Trophoblast cell (in vitro differentiated cells and primary cell): Measurements from ENCODE around the gene KCND3.
A peak's percentile ranks its signal among the peaks of the same experiment; 100 is the strongest.

Experiments
- DNase-seq, 2 donors: peaks; one replicate each; pipeline ENCODE4 v3.0.0-alpha.2; 2016
- H2AFZ ChIP-seq: 2 replicates; pipeline ENCODE4 v1.6.1; 2013; ENCODE audit warnings: low read length, moderate library complexity, mild to moderate bottlenecking; ENCODE audit not compliant: insufficient read depth, poor library complexity
- H2AK5ac ChIP-seq: 2 replicates; pipeline ENCODE4 v1.6.1; 2013; ENCODE audit warnings: mild to moderate bottlenecking, low read length
- H2BK120ac ChIP-seq: 2 replicates; pipeline ENCODE4 v1.6.1; 2013; ENCODE audit warnings: low read length, mild to moderate bottlenecking, moderate library complexity; ENCODE audit not compliant: insufficient read depth, poor library complexity
- H2BK12ac ChIP-seq: 2 replicates; pipeline ENCODE4 v1.6.1; 2013; ENCODE audit warnings: mild to moderate bottlenecking, low read length, moderate library complexity
- H2BK5ac ChIP-seq: 2 replicates; pipeline ENCODE4 v1.6.1; 2013; ENCODE audit warnings: low read length, low read depth, moderate library complexity, mild to moderate bottlenecking; ENCODE audit not compliant: poor library complexity
- H3K14ac ChIP-seq: 2 replicates; pipeline ENCODE4 v1.6.1; 2013; ENCODE audit warnings: mild to moderate bottlenecking, low read length
- H3K18ac ChIP-seq: 2 replicates; pipeline ENCODE4 v1.6.1; 2013; ENCODE audit warnings: mild to moderate bottlenecking, low read length
- H3K23ac ChIP-seq: 2 replicates; pipeline ENCODE4 v1.6.1; 2013; ENCODE audit warnings: low read length
- H3K27ac ChIP-seq: 2 replicates; pipeline ENCODE4 v1.5.1; 2013; ENCODE audit warnings: low read depth, mild to moderate bottlenecking, inconsistent platforms, low read length, moderate library complexity
- H3K27me3 ChIP-seq: 2 replicates; pipeline ENCODE4 v1.6.1; 2013; ENCODE audit warnings: inconsistent platforms, mild to moderate bottlenecking, low read length, moderate library complexity; ENCODE audit not compliant: insufficient read depth
- H3K36me3 ChIP-seq, 2 experiments: 1 replicate in 1 of 2; 2 replicates in 1 of 2; pipeline ENCODE4 v1.6.1; 2013; ENCODE audit warnings: low read length in 2 of 2, mild to moderate bottlenecking in 2 of 2, moderate library complexity in 1 of 2; ENCODE audit not compliant: insufficient read depth in 2 of 2, control insufficient read depth in 1 of 2
- H3K4ac ChIP-seq: 2 replicates; pipeline ENCODE4 v1.6.1; 2013; ENCODE audit warnings: low read depth, mild to moderate bottlenecking, low read length, moderate library complexity
- H3K4me1 ChIP-seq, 2 experiments: 1 replicate in 1 of 2; 2 replicates in 1 of 2; pipeline ENCODE4 v1.6.1; 2013; ENCODE audit warnings: low read length in 2 of 2, mild to moderate bottlenecking in 2 of 2, moderate library complexity in 1 of 2; ENCODE audit not compliant: insufficient read depth in 2 of 2, control insufficient read depth in 1 of 2
- H3K4me2 ChIP-seq: 2 replicates; pipeline ENCODE4 v1.6.1; 2013; ENCODE audit warnings: inconsistent platforms, mild to moderate bottlenecking, low read length, moderate library complexity
- H3K4me3 ChIP-seq: 2 replicates; pipeline ENCODE4 v1.5.1; 2013; ENCODE audit warnings: mild to moderate bottlenecking, low read depth, low read length, inconsistent platforms
- H3K79me1 ChIP-seq: one replicate; pipeline ENCODE4 v1.6.1; 2013; ENCODE audit warnings: low read length
- H3K79me2 ChIP-seq: 2 replicates; pipeline ENCODE4 v1.6.1; 2013; ENCODE audit warnings: low read length, mild to moderate bottlenecking; ENCODE audit not compliant: control insufficient read depth, insufficient read depth, poor library complexity
- H3K9ac ChIP-seq: 2 replicates; pipeline ENCODE4 v1.6.1; 2013; ENCODE audit warnings: mild to moderate bottlenecking, low read length
- H3K9me3 ChIP-seq: 2 replicates; pipeline ENCODE4 v1.6.1; 2013; ENCODE audit warnings: low read depth, mild to moderate bottlenecking, control low read depth, inconsistent platforms, low read length; ENCODE audit not compliant: insufficient read depth
- H4K12ac ChIP-seq: 2 replicates; pipeline ENCODE4 v1.6.1; 2013; ENCODE audit warnings: low read depth, mild to moderate bottlenecking, low read length, moderate library complexity
- H4K8ac ChIP-seq: 2 replicates; pipeline ENCODE4 v1.6.1; 2013; ENCODE audit warnings: low read depth, mild to moderate bottlenecking, low read length, moderate library complexity
- H4K91ac ChIP-seq: one replicate; pipeline ENCODE4 v1.6.1; 2013; ENCODE audit warnings: low read depth, mild to moderate bottlenecking, low read length, moderate library complexity
- WGBS: extraction: QIAGEN DNeasy Blood & Tissue Kit; methylation state at CpG from one replicate; pipeline ENCODE4 v1.1.7; 2013; ENCODE audit warnings: missing lambda C conversion rate; ENCODE audit not compliant: insufficient read length, insufficient coverage; ENCODE audit errors: extremely low coverage; 5-methylcytosine and 5-hydroxymethylcytosine counted together

The KCND3 gene

DNA sequence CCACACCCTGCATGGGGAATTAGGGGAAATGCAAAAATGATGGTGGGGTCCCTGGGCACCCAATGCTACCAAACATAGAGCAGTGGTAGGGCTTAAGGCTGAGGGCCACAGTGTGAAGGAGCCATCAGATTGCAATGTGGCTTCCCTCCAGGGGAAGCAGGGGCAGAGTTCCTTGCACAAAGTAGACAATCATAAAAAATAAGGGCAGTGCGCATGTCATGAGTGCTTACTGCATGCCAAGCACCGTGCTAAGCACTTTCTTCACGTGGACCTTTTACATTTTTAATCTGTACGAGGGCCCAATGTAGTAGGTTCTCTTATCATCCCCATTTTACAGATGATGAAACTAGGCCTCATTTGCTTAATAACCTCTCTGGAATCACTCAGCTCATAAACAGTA lies 177.2 kb downstream of the KCND3 start:
- no peak overlapping the region for H3K4me2 ChIP-seq
- no peak overlapping the region for H2BK5ac ChIP-seq
- H3K9me3 ChIP-seq: no peaks in the 10 kb centered on the region
- H2BK120ac ChIP-seq: no peak overlapping the region
- H3K79me1 ChIP-seq: no peaks in the 10 kb centered on the region
- H3K9ac ChIP-seq: no peak overlapping the region
- no peaks in the 10 kb centered on the region for H3K79me2 ChIP-seq
- no peak overlapping the region for H4K91ac ChIP-seq
- no peak overlapping the region for H3K4ac ChIP-seq
- H3K27ac ChIP-seq: no peak overlapping the region
- no peak overlapping the region for H3K14ac ChIP-seq
- H3K4me3 ChIP-seq: no peak overlapping the region
- peak in 1 of 2 donors; percentile 60 for DNase-seq
- H4K12ac ChIP-seq: no peak overlapping the region
- no peak overlapping the region for H2AFZ ChIP-seq
- H3K36me3 ChIP-seq: no peaks in the 10 kb centered on the region
- H4K8ac ChIP-seq: no peak overlapping the region
- no peak overlapping the region for H3K18ac ChIP-seq
- H2BK12ac ChIP-seq: no peak overlapping the region
- no peaks in the 10 kb centered on the region for H3K27me3 ChIP-seq
- no peak overlapping the region for H2AK5ac ChIP-seq
- no peaks in the 10 kb centered on the region for H3K4me1 ChIP-seq
- WGBS: no CpG with 5 or more reads among the region's 4 CpGs
- no peak overlapping the region for H3K23ac ChIP-seq

DNA sequence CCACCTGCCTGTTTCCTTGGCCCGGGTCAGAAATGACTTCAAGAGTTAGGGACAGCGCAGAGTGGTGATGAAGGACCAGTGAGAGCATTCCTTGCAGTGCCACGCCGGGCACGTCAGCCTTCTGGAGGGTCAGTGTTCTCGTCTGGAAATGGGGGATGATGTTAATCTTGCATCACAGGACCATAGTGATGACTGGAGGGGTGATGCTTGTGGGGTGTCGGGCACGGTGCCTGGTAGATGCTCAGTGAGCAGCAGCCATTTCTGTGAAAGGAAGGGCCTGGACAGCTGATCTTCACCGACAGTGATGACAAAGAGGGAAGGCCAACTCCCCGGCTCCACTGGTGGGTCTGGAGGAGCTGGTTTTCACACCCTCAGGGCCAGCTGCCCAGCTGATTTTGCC lies 177.6 kb downstream of the KCND3 start:
- Histone ChIP-seq H4K91ac (no peak overlapping the region), H2AFZ (no peak overlapping the region), H3K18ac (no peak overlapping the region), H3K4me2 (no peak overlapping the region), H2BK12ac (no peak overlapping the region), H3K14ac (no peak overlapping the region), H3K27ac (no peak overlapping the region), H3K79me1 (no peaks in the 10 kb centered on the region), H4K12ac (no peak overlapping the region), H3K9ac (no peak overlapping the region), H3K4me3 (no peak overlapping the region), H2BK5ac (no peak overlapping the region), H3K4me1 (no peaks in the 10 kb centered on the region), H4K8ac (no peak overlapping the region), H2BK120ac (no peak overlapping the region), H3K36me3 (no peaks in the 10 kb centered on the region), H3K4ac (no peak overlapping the region), H3K79me2 (no peaks in the 10 kb centered on the region), H2AK5ac (no peak overlapping the region), H3K23ac (no peak overlapping the region), H3K27me3 (no peaks in the 10 kb centered on the region), H3K9me3 (no peaks in the 10 kb centered on the region)
- peak in 1 of 2 donors; percentile 48 for DNase-seq
- no CpG with 5 or more reads among the region's 10 CpGs for WGBS

DNA sequence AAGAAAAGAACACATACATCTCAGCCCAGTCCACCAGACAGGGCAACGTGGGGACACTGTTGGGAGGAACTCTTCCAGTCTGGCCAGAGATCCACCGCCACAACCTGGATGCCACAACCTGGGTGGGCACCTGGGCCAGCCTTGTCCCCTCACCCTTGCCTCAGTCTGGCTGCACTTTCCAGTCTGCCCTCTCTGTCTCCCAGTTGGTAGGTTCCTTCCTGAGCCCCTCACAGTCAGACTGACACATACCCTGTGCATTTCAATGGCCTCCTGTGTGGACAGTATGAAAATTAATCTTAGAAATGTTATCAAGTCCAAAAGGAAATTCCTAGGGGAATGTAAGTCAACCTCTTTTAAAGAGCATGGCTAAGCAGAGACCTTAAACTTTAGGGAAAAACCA lies 184.2 kb downstream of the KCND3 start:
- Histone ChIP-seq H3K9ac (no peak overlapping the region), H3K23ac (no peak overlapping the region), H3K14ac (no peak overlapping the region), H3K4ac (no peak overlapping the region), H3K9me3 (peaks cover 4% of the 10 kb centered on the region), H3K27ac (no peak overlapping the region), H3K4me1 (no peaks in the 10 kb centered on the region), H3K18ac (no peak overlapping the region), H2BK12ac (no peak overlapping the region), H3K36me3 (no peaks in the 10 kb centered on the region), H3K4me3 (no peak overlapping the region), H3K27me3 (no peaks in the 10 kb centered on the region), H4K8ac (no peak overlapping the region), H2AK5ac (no peak overlapping the region), H3K79me2 (no peaks in the 10 kb centered on the region), H3K4me2 (no peak overlapping the region), H4K12ac (no peak overlapping the region), H2AFZ (no peak overlapping the region), H2BK120ac (no peak overlapping the region), H3K79me1 (no peaks in the 10 kb centered on the region), H2BK5ac (no peak overlapping the region), H4K91ac (no peak overlapping the region)
- no peak for DNase-seq
- no CpG with 5 or more reads among the region's 2 CpGs for WGBS

DNA sequence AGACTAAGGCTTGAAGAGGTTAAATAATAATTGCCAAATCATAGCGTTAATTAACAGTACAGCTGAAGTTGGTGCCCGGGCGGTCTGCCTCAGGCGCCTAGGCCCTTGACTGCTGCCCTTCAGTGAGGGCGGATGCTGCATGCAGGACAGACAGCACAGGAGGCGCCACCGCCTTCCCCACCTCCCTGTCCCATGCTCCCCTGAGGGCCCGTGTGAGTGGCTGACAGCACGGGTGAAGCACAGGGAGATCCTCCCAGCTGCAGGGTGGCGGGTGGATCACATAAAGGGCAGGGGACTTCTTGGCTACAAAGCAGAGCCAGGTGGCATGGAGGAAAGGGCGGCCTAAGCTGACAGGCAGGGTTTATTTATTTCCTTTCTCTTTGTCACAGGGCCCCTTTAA lies 184.7 kb downstream of the KCND3 start:
- Histone ChIP-seq H2BK120ac (no peak overlapping the region), H3K79me2 (no peaks in the 10 kb centered on the region), H4K8ac (no peak overlapping the region), H3K23ac (no peak overlapping the region), H4K91ac (no peak overlapping the region), H3K27me3 (no peaks in the 10 kb centered on the region), H2BK12ac (no peak overlapping the region), H3K14ac (no peak overlapping the region), H3K4me2 (no peak overlapping the region), H2BK5ac (no peak overlapping the region), H3K4me3 (no peak overlapping the region), H3K27ac (no peak overlapping the region), H3K18ac (no peak overlapping the region), H2AK5ac (no peak overlapping the region), H3K36me3 (no peaks in the 10 kb centered on the region), H2AFZ (no peak overlapping the region), H3K4me1 (no peaks in the 10 kb centered on the region), H3K79me1 (no peaks in the 10 kb centered on the region), H3K4ac (no peak overlapping the region), H3K9me3 (peaks cover 4% of the 10 kb centered on the region), H4K12ac (no peak overlapping the region), H3K9ac (no peak overlapping the region)
- no CpG with 5 or more reads among the region's 11 CpGs for WGBS
- DNase-seq: no peak
